K562 (cell line): ENCODE results near the gene MEGF11. TPM values are rescaled to one million over a fixed set of nuclear protein-coding genes. Genes with fewer than 3 reads are reported as not detected.

ENCODE experiments used
- ATAC-seq: fragments of 200-7000 bp; cut with Tn5 transposase; 3 replicates; pipeline ENCODE4 v1.9.1; 2020; ENCODE audit warnings: moderate library complexity
- BruUV-seq: library from RNA; stranded (reverse); fragments of 400-500 nt; replicated peaks from 2 replicates; lab custom pipeline; 2021; lab: Mats Ljungman, UMichigan
- CTCF ChIA-PET: fragments of 300-600 bp; formaldehyde crosslinking; extraction: SDS; loops from one replicate; lab custom pipeline; 2021; ENCODE audit warnings: low intra/inter-chr PET ratio; lab: Yijun Ruan, JAX
- POLR2A ChIA-PET: fragments of 300-600, 350-650 bp; sonication (Branson Sonifier 250); formaldehyde crosslinking; extraction: SDS; loops from one replicate; lab custom pipeline; 2021; ENCODE audit warnings: antibody characterized with exemption, inconsistent platforms; lab: Yijun Ruan, JAX
- DNase-seq, 4 experiments: peaks; one replicate each; pipeline versions ENCODE4 v3.0.0 to v3.0.0-alpha.2; 2011 to 2018; ENCODE audit warnings: low spot score in 3 of 4, mixed read lengths in 3 of 4; ENCODE audit errors: extremely low read depth in 1 of 4
- FAIRE-seq: peaks from 2 replicates; lab custom pipeline; 2011; peaks lifted over from hg19 to GRCh38; lab: Jason Lieb, UNC
- H2AFZ ChIP-seq: 2 replicates; pipeline ENCODE4 v1.6.0; 2011; ENCODE audit warnings: low read depth, low read length, control low read depth, inconsistent platforms
- H3K27ac ChIP-seq: fragments of 200-600 bp; 3 replicates; pipeline ENCODE4 v1.8.0; 2011; ENCODE audit warnings: low read depth, mild to moderate bottlenecking, control low read depth, inconsistent platforms, low read length, moderate library complexity, mixed read lengths; ENCODE audit errors: extremely low read depth
- H3K27me3 ChIP-seq, 2 experiments: fragments of 300-600 bp in 1 of 2; 2 replicates in 1 of 2; 3 replicates in 1 of 2; pipeline versions ENCODE4 v1.6.0 to v1.8.0; 2011; ENCODE audit warnings: inconsistent platforms in 2 of 2, low read length in 2 of 2, mild to moderate bottlenecking in 1 of 2, mixed read lengths in 1 of 2, moderate library complexity in 1 of 2; ENCODE audit not compliant: control insufficient read depth in 2 of 2, insufficient read depth in 2 of 2
- H3K36me3 ChIP-seq: fragments of 300-600 bp; 3 replicates; pipeline ENCODE4 v1.8.0; 2011; ENCODE audit warnings: mild to moderate bottlenecking, low read length, inconsistent platforms; ENCODE audit not compliant: control insufficient read depth, insufficient read depth
- H3K4me1 ChIP-seq, 2 experiments: fragments of 200-600 bp in 1 of 2; replicated peaks in 1 of 2; 2 replicates in 1 of 2; 3 replicates in 1 of 2; pipeline versions ENCODE4 v1.5.1 to v1.8.0; 2011; ENCODE audit warnings: inconsistent platforms in 2 of 2, low read length in 2 of 2, mild to moderate bottlenecking in 1 of 2, mixed read lengths in 1 of 2, moderate library complexity in 1 of 2; ENCODE audit not compliant: control insufficient read depth in 2 of 2, insufficient read depth in 2 of 2
- H3K4me2 ChIP-seq: 2 replicates; pipeline ENCODE4 v1.6.1; 2011; ENCODE audit warnings: low read length, control low read depth, inconsistent platforms, mixed read lengths; ENCODE audit not compliant: insufficient read depth
- H3K4me3 ChIP-seq: fragments of 200-600 bp; sonication (generic), shearing (Covaris generic); 2 replicates; pipeline ENCODE4 v1.5.1; 2016; ENCODE audit warnings: control low read depth, inconsistent platforms
- H3K79me2 ChIP-seq: fragments of 200-600 bp; 3 replicates; pipeline ENCODE4 v1.8.0; 2011; ENCODE audit warnings: low read length, inconsistent platforms; ENCODE audit not compliant: control insufficient read depth, insufficient read depth
- H3K9ac ChIP-seq, 2 experiments: 2 replicates each; pipeline versions ENCODE4 v1.6.0 to v1.6.1; 2011; ENCODE audit warnings: low read depth in 2 of 2, low read length in 2 of 2, control low read depth in 1 of 2, inconsistent platforms in 1 of 2, mild to moderate bottlenecking in 1 of 2, mixed read lengths in 1 of 2; ENCODE audit not compliant: insufficient read depth in 1 of 2
- H3K9me1 ChIP-seq: one replicate; pipeline ENCODE4 v1.6.0; 2011; ENCODE audit warnings: inconsistent platforms, mild to moderate bottlenecking, low read length, moderate library complexity; ENCODE audit not compliant: control insufficient read depth, insufficient read depth
- H3K9me3 ChIP-seq: replicated peaks from 2 replicates; pipeline ENCODE4 v1.5.1; 2011; ENCODE audit warnings: low read depth, low read length, inconsistent platforms; ENCODE audit not compliant: control insufficient read depth, insufficient read depth
- H4K20me1 ChIP-seq: replicated peaks from 2 replicates; pipeline ENCODE4 v1.6.1; 2011; ENCODE audit warnings: low read length, inconsistent platforms, mixed read lengths; ENCODE audit not compliant: control insufficient read depth, insufficient read depth
- ARNT ChIP-seq, 2 experiments: fragments of 450-650 bp; IDR thresholded peaks; 2 replicates each; pipeline ENCODE4 v1.6.1; 2016; ENCODE audit warnings: mild to moderate bottlenecking in 1 of 2
- EGR1 ChIP-seq: fragments of 450-650 bp; conservative IDR thresholded peaks from 2 replicates; pipeline ENCODE4 v1.6.1; 2017; ENCODE audit warnings: mild to moderate bottlenecking
- ESRRA ChIP-seq: fragments of 450-650 bp; IDR thresholded peaks from 2 replicates; pipeline ENCODE4 v1.6.1; 2014; ENCODE audit warnings: low read depth, mild to moderate bottlenecking, moderate library complexity, borderline replicate concordance
- FUS ChIP-seq: fragments of 200-400 bp; formaldehyde crosslinking; optimal IDR thresholded peaks from 2 replicates; pipeline ENCODE3; 2017; ENCODE audit warnings: low read depth, low read length
- HCFC1 ChIP-seq: IDR thresholded peaks from 2 replicates; pipeline ENCODE4 v1.6.1; 2012; ENCODE audit warnings: low read depth, low read length, improper control_type of control experiment
- MTF1 ChIP-seq: fragments of 250-450 bp; sonication (Bioruptor Pico); IDR thresholded peaks from 2 replicates; pipeline ENCODE4 v1.9.0; 2021; ENCODE audit warnings: moderate library complexity, mild to moderate bottlenecking, inconsistent platforms, borderline replicate concordance
- OTX1 ChIP-seq: fragments of 450-650 bp; formaldehyde crosslinking; IDR thresholded peaks from 2 replicates; pipeline ENCODE4 v1.4.0; 2022; ENCODE audit warnings: mild to moderate bottlenecking
- PCBP2 ChIP-seq: fragments of 200-400 bp; formaldehyde crosslinking; IDR thresholded peaks from 2 replicates; pipeline ENCODE4 v1.6.1; 2018; ENCODE audit warnings: low read length, low read depth, mild to moderate bottlenecking, moderate library complexity; ENCODE audit not compliant: poor library complexity, severe bottlenecking
- POLR3A ChIP-seq: IDR thresholded peaks from 2 replicates; pipeline ENCODE4 v1.6.1; 2011; ENCODE audit warnings: borderline replicate concordance, mild to moderate bottlenecking, moderate library complexity; ENCODE audit not compliant: insufficient read length, insufficient read depth; ENCODE audit errors: extremely low read depth
- RBM25 ChIP-seq: fragments of 200-400 bp; formaldehyde crosslinking; IDR thresholded peaks from 2 replicates; pipeline ENCODE4 v1.6.1; 2018; ENCODE audit warnings: low read length, low read depth, moderate library complexity; ENCODE audit not compliant: severe bottlenecking
- STAT5A ChIP-seq: IDR thresholded peaks from 2 replicates; pipeline ENCODE4 v1.6.1; 2012; ENCODE audit warnings: low read length, inconsistent platforms, borderline replicate concordance
- ZKSCAN8 ChIP-seq: fragments of 200-800 bp; sonication (Bioruptor generic); IDR thresholded peaks from 2 replicates; pipeline ENCODE4 v1.6.1; 2016; ENCODE audit warnings: missing genetic modification characterization, missing compliant biosample characterization
- ZNF263 ChIP-seq: sonication (generic); formaldehyde crosslinking; IDR thresholded peaks from 2 replicates; pipeline ENCODE4 v1.8.0; 2022; ENCODE audit warnings: mild to moderate bottlenecking, missing genetic modification reagents, borderline replicate concordance
- ZNF79 ChIP-seq: fragments of 250-450 bp; sonication (Bioruptor Pico); IDR thresholded peaks from 2 replicates; pipeline ENCODE4 v1.4.0; 2020; ENCODE audit warnings: low read depth, mild to moderate bottlenecking, moderate library complexity
- WGBS: fragments of 100-300 bp; shearing (Covaris generic); methylation state at CpG from one replicate; pipeline ENCODE4 v1.1.6; 2016; ENCODE audit warnings: low coverage, mixed read lengths; ENCODE audit not compliant: insufficient coverage; ENCODE audit errors: missing lambda C conversion rate; 5-methylcytosine and 5-hydroxymethylcytosine counted together
- in situ Hi-C: fragments of 300-500 bp; cut with MboI; formaldehyde crosslinking; loops from 4 replicates; pipeline ENCODE4 v1.15.0; 2018; ENCODE audit warnings: inconsistent platforms, mixed read lengths
- intact Hi-C: fragments of 100-400 bp; cut with micrococcal nuclease; formaldehyde crosslinking; loops from 2 replicates; pipeline ENCODE4 v1.14.2; 2022
- polyA plus RNA-seq, 8 experiments: library from polyadenylated mRNA; depleted of rRNA in 4 of 8; stranded (reverse) in 5 of 8; unstranded in 3 of 8; fragments of >200 nt; fragmentation: Nextera tagmentation in 2 of 8; fragmentation: Illumina TruSeq in 1 of 8; extraction: Ambion mirVana in 2 of 8; extraction: Trizol in 1 of 8; gene quantifications; 2 replicates each; pipeline versions ENCODE4 v1.2.1 to v1.2.3, GENCODE V29; 2011 to 2014; ENCODE audit warnings: inconsistent platforms in 1 of 8, missing spikeins in 1 of 8
- total RNA-seq, 7 experiments: library from RNA; depleted of rRNA in 6 of 7; stranded (reverse); fragments of >200 nt in 6 of 7; fragmentation: Illumina TruSeq in 2 of 7; extraction: Trizol in 2 of 7; gene quantifications; 2 replicates each; pipeline versions ENCODE4 v1.2.1 to v1.2.3, GENCODE V29; 2011 to 2021; ENCODE audit warnings: low replicate concordance in 1 of 7
- TF ChIP-seq, protein P1 (sequence below), 2 experiments: fragments of 450-650 bp; conservative IDR thresholded peaks; 2 replicates each; pipeline ENCODE4 v1.6.1; 2017; ENCODE audit warnings: mild to moderate bottlenecking in 2 of 2, moderate library complexity in 2 of 2
- TF ChIP-seq, protein P2 (sequence below): sonication (generic); formaldehyde crosslinking; IDR thresholded peaks from 2 replicates; pipeline ENCODE4 v1.8.0; 2022; ENCODE audit warnings: missing genetic modification reagents, mild to moderate bottlenecking, borderline replicate concordance
- TF ChIP-seq, protein P3 (sequence below): sonication (generic); IDR thresholded peaks from 2 replicates; pipeline ENCODE4 v1.6.1; 2016
- TF ChIP-seq, protein P4 (sequence below): fragments of 250-450 bp; sonication (Bioruptor Pico); IDR thresholded peaks from 2 replicates; pipeline ENCODE4 v1.5.0; 2021

Gene MEGF11
- total and polyA plus RNA-seq, 9 of the 15 experiments (the other 6 are each of a cell fraction or from before 2014, with no cell fraction given) = 0.06 to 0.23 (median 0.20) TPM; not detected in 6

DNA sequence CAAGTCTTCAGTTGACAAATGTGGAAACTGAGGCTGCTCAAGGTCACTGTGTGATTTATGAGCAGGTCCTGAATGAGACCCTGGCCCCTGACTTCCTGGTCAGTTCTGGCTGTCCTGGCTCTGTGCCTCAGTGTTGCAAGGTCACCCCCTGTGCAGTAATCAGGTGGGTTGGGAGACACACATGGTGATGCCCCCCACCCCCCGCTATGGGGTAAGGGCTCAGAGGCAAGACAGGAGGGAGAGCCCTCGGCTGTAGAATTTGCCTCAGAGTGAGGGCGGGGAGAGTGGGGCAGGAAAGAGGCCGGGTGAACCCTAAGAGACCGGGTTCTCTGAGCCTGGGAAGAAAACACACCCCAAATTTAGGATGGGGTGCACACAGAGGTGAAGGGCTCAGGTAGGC is 98.5 kb downstream of the MEGF11 start:
- no TSS peak for BruUV-seq
- Histone ChIP-seq H3K4me1 (no peaks in the 10 kb centered on the region; a peak in 1 of 5 replicates), H3K4me2 (no peak overlapping the region), H2AFZ (no peak overlapping the region), H3K9me1 (peaks cover 3% of the 10 kb centered on the region), H3K4me3 (no peak overlapping the region), H3K36me3 (no peaks in the 10 kb centered on the region), H3K27me3 (peaks cover 30 to 66% of the 10 kb centered on the region in 2 experiments), H3K9ac (no peak overlapping the region), H3K27ac (no peak overlapping the region), H3K79me2 (no peaks in the 10 kb centered on the region), H3K9me3 (no peaks in the 10 kb centered on the region), H4K20me1 (peaks cover 8% of the 10 kb centered on the region)
- ATAC-seq = no peak
- no peak for FAIRE-seq
- in situ Hi-C loops (no loop called here), intact Hi-C loops (no loop called here)
- CTCF ChIA-PET = no interaction called here
- 0% methylated on average over 5 of the region's 5 CpGs for WGBS
- TF ChIP-seq OTX1 (no peak), ZNF263 (CRISPR knock-in tag) (no peak), FUS (no peak), PCBP2 (no peak), EGR1 (no peak), ZNF79 (CRISPR knock-in tag) (no peak), ARNT (IDR thresholded peaks at IDR 0.05) (no peak), STAT5A (no peak), RBM25 (no peak), POLR3A (no peak), MTF1 (CRISPR knock-in tag) (no peak), ZKSCAN8 (CRISPR knock-in tag) (no peak), ESRRA (no peak), HCFC1 (no peak)
- TF ChIP-seq, protein P1, sequence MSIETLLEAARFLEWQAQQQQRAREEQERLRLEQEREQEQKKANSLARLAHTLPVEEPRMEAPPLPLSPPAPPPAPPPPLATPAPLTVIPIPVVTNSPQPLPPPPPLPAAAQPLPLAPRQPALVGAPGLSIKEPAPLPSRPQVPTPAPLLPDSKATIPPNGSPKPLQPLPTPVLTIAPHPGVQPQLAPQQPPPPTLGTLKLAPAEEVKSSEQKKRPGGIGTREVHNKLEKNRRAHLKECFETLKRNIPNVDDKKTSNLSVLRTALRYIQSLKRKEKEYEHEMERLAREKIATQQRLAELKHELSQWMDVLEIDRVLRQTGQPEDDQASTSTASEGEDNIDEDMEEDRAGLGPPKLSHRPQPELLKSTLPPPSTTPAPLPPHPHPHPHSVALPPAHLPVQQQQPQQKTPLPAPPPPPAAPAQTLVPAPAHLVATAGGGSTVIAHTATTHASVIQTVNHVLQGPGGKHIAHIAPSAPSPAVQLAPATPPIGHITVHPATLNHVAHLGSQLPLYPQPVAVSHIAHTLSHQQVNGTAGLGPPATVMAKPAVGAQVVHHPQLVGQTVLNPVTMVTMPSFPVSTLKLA (conservative IDR thresholded peaks at IDR 0.05) = no peak
- TF ChIP-seq, protein P2, sequence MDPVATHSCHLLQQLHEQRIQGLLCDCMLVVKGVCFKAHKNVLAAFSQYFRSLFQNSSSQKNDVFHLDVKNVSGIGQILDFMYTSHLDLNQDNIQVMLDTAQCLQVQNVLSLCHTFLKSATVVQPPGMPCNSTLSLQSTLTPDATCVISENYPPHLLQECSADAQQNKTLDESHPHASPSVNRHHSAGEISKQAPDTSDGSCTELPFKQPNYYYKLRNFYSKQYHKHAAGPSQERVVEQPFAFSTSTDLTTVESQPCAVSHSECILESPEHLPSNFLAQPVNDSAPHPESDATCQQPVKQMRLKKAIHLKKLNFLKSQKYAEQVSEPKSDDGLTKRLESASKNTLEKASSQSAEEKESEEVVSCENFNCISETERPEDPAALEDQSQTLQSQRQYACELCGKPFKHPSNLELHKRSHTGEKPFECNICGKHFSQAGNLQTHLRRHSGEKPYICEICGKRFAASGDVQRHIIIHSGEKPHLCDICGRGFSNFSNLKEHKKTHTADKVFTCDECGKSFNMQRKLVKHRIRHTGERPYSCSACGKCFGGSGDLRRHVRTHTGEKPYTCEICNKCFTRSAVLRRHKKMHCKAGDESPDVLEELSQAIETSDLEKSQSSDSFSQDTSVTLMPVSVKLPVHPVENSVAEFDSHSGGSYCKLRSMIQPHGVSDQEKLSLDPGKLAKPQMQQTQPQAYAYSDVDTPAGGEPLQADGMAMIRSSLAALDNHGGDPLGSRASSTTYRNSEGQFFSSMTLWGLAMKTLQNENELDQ (CRISPR knock-in tag) = no peak
- TF ChIP-seq, protein P3, sequence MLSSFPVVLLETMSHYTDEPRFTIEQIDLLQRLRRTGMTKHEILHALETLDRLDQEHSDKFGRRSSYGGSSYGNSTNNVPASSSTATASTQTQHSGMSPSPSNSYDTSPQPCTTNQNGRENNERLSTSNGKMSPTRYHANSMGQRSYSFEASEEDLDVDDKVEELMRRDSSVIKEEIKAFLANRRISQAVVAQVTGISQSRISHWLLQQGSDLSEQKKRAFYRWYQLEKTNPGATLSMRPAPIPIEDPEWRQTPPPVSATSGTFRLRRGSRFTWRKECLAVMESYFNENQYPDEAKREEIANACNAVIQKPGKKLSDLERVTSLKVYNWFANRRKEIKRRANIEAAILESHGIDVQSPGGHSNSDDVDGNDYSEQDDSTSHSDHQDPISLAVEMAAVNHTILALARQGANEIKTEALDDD = no peak
- TF ChIP-seq, protein P4, sequence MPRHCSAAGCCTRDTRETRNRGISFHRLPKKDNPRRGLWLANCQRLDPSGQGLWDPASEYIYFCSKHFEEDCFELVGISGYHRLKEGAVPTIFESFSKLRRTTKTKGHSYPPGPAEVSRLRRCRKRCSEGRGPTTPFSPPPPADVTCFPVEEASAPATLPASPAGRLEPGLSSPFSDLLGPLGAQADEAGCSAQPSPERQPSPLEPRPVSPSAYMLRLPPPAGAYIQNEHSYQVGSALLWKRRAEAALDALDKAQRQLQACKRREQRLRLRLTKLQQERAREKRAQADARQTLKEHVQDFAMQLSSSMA (CRISPR knock-in tag) = no peak
- no peak for DNase-seq
- POLR2A ChIA-PET = interaction anchor here (2.0 kb wide), 1 partner anchor 11 kb away, joined by 5 read pairs; no protein-coding TSS in a partner anchor
